Measurements from ENCODE around the gene NOVA2.
A peak's percentile ranks its signal among the peaks of the same experiment; 100 is the strongest.

NOVA2 gene

DNA sequence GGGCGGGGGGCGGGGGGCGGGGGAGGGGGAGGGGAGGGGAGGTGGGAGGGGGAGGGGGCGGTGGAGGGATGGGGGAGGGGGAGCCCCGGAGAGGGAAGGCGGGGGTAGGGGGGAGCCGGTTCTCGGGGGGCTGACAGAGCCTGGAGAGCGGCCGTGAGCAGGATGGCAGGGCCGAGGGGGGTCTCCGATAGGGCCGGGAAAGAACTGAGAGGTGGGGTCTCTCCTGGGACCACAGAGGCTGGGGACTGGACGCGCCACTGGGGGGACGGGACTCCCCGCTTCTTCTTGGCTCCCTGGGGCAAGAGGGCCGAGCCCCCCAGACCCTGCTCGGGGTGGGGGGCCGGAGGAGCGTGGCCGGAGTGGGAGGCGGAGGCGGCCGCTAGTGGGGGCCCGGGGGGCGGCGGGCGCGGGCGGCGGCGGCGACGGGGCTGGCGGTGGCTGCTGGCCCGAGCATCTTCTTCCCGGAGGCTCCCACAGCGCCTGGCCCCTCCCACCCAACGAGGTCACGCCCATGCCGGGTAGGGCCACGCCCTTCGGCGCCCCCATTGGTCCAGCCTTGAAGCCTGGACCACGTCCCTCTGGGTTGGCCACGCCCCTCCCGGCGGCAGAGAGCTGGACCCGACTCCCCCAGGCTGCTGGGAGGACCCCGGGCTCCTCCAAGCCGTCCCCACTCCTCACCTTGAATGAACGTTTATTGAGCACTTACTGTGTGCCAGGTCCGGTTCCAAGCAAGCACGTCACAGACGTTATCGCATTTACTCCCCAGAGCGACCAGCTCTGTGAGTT is at the start of gene NOVA2:
NOVA2 (minus strand) TSS at position 313 of the 786 bp plus-strand sequence. CDS start 514 bp downstream, outside the sequence.
- no peak for DNase-seq (ENCODE audit: low read depth)
- peak within 1 kb of the TSS; percentile 36 for H3K4me3 ChIP-seq (ENCODE audit: low read depth, low read length)

GRCh38 chr19:46023311-46023779 is 49.7 kb upstream of the NOVA2 start:
- no peak overlapping the region for H3K4me3 ChIP-seq (ENCODE audit: low read depth, low read length)
- no peak for DNase-seq (ENCODE audit: low read depth)

GRCh38 chr19:46022431-46023310 is 49.0 kb upstream of the NOVA2 start, which contains the start of gene PGLYRP1:
Gene PGLYRP1 (minus strand): TSS chr19:46023053. CDS start chr19:46023021, 32 bp downstream.
- no peak for DNase-seq (ENCODE audit: low read depth)
- H3K4me3 ChIP-seq (ENCODE audit: low read depth, low read length): no peak within 1 kb of the TSS

GRCh38 chr19:46022061-46022430 is 48.4 kb upstream of the NOVA2 start:
- DNase-seq (ENCODE audit: low read depth): no peak
- H3K4me3 ChIP-seq (ENCODE audit: low read depth, low read length): no peak overlapping the region

DNA sequence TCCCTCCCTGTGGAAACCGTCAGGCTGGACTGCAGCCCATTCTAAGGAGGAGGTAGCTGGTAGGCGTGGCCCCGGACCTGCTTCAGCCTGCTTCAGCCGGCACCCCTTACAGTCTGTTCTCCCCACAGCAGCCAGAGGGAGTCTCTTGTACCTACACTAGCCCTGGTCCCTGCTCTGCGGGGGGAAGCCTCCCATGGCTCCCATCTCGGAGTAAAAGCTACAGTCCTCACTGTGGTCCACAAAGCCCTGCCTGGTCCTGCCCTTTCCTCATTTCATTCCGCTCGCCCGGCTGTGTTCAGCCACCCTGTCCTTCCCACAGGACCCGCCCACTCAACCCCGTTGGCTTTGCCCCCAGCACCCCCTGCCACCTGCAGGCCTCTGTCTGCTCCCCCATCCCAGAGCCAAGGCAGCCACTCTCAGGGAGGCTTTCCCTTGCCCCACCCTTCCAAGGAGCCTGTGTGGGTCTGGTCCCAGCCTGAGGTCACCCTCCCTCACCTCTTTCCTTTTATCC is 47.9 kb upstream of the NOVA2 start:
- no peak overlapping the region for H3K4me3 ChIP-seq (ENCODE audit: low read depth, low read length)
- no peak for DNase-seq (ENCODE audit: low read depth)

DNA sequence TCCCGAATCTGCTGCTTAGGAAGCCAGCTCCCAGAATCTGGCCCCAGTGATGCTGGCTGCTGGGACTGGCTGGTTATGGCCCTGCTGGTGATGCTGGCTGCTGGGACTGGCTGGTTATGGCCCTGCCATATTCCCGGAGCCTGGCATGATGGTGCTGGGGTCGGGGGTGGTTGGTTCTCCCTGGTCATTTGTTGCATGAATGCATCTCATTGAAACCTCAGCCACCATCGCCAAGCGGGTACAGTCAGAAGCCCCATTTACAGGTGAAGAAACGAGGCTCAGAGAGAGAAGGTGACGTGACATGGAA is 47.1 kb upstream of the NOVA2 start:
- no peak overlapping the region for H3K4me3 ChIP-seq (ENCODE audit: low read depth, low read length)
- no peak for DNase-seq (ENCODE audit: low read depth)

- DNase-seq (ENCODE audit: low read depth): no peak
- no peak overlapping the region for H3K4me3 ChIP-seq (ENCODE audit: low read depth, low read length)
These were observed 45.6 kb upstream of the NOVA2 start for GRCh38 chr19:46019270-46019669.

DNA sequence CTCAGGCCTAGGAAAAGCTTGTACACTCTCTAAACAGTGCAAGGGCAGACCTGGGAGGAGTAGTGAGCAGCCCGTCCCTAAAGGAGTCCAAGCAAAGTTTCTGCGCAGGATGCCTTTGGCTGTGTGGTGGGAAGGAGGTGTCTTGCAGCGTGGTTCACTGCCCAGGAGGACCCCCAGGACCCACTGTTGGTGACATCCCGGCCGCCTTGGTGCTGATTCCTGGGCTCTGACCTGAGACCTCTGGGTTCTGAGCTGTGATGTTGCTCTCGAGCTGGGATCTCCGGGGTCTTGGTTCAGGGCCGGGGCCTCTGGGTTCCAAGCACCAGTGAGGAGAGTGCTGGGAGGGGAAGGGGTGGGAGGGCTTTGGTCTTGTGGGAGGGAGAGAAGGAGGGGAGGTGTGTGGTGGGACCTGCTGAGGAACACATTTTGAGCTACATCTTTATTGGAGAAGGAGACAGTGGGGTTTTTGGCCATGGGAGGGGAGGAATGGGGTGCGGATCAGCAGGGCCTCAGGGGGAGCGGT is 45.1 kb upstream of the NOVA2 start:
- DNase-seq (ENCODE audit: low read depth): no peak
- no peak overlapping the region for H3K4me3 ChIP-seq (ENCODE audit: low read depth, low read length)

DNA sequence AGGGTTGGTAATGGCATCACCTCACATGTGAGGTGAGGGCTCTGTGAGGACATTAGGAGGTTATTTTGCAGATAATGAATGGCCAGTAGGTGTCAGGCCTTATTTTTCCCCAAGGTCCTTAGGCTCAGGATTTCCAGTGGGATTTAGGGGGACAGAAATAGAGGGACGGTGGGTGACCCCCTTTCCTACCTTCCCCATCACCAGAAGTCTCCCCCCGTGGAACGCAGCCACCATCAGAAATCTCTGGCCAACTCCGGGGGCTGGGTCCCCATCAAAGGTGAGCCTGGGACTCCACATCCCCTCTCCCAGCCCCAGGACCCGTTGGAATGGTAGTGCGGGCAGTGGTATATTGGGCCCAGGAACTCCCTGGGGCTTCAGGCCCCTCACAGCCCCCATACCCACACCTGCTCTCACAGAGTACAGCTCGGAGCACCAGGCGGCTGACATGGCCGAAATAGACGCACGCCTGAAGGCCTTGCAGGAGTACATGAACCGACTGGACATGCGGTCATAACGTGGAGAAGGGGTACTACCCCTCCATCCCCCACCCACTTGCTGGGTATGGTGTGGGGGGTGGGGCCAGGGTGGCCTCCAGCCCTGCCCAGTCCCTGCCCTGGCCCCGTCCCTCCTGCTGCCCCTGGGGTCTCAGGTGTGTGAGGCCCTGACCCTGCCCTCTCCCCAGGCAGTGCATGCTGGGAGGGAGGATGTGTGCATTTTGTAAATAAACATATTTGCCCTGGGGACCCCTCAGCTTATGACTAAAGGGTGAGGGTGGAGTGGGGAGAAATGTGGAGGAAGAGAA is 44.4 kb upstream of the NOVA2 start:
- H3K4me3 ChIP-seq (ENCODE audit: low read depth, low read length): no peak overlapping the region
- no peak for DNase-seq (ENCODE audit: low read depth)

DNA sequence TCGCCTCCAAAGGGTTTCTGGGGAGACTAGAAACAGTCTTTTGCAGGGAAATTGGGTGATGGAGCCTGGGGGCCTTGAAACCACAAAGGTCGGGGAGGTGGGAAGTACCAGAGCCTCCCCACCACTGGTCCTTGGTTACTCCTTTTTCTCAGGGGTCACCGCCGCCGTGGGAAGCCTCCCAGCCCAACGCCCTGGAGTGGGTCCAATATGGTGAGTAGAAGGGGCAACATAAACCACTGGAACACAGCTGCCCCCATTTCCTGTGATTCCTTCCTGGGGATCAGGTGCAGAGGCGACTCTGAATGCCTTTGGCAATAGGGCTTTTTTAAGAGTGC is 43.4 kb upstream of the NOVA2 start:
- DNase-seq (ENCODE audit: low read depth): no peak
- no peak overlapping the region for H3K4me3 ChIP-seq (ENCODE audit: low read depth, low read length)

- no peak for DNase-seq (ENCODE audit: low read depth)
These were observed 42.9 kb upstream of the NOVA2 start for GRCh38 chr19:46016426-46017094.

DNA sequence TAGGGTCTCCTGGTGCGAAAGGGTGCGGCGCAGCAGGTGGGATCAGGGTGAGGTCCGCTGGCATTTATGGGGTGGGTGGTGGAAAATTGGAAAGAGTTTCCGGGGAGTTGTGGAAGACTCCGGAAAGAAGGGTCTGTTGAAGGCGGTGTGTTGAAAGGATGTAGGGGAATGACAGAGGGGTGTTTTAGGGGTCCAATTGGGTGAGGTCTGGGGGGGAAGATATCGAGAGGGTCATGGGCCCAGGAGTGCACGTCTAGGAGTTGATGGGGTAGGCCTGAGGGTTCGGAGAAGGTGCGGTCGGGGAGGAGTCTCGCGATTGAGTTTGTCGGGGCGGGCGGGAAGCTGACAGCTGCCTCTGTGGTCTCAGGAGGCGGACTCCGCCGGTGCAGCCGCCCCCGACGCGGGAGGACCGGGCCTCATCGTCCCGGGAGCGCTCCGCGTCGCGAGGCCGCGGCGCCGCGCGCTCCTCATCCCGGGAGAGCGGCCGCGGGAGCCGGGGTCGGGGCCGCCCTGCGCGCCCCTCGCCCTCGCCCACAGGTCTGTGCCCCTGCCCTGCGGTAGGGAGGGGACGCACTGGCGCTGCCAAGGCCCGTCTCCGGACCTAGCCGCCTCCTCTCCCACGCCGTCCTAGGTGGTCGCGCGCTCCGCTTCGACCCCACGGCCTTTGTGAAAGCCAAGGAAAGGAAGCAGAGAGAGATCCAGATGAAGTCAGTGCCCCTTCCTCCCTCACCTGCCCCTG is 42.2 kb upstream of the NOVA2 start:
- peak overlapping the region; percentile 47 for H3K4me3 ChIP-seq (ENCODE audit: low read depth, low read length)
- DNase-seq (ENCODE audit: low read depth): no peak

More at GRCh38 chr19:46016426-46017094, 42.9 kb upstream of the NOVA2 start:
- H3K4me3 ChIP-seq (ENCODE audit: low read depth, low read length): peak overlapping the region; percentile 47

DNA sequence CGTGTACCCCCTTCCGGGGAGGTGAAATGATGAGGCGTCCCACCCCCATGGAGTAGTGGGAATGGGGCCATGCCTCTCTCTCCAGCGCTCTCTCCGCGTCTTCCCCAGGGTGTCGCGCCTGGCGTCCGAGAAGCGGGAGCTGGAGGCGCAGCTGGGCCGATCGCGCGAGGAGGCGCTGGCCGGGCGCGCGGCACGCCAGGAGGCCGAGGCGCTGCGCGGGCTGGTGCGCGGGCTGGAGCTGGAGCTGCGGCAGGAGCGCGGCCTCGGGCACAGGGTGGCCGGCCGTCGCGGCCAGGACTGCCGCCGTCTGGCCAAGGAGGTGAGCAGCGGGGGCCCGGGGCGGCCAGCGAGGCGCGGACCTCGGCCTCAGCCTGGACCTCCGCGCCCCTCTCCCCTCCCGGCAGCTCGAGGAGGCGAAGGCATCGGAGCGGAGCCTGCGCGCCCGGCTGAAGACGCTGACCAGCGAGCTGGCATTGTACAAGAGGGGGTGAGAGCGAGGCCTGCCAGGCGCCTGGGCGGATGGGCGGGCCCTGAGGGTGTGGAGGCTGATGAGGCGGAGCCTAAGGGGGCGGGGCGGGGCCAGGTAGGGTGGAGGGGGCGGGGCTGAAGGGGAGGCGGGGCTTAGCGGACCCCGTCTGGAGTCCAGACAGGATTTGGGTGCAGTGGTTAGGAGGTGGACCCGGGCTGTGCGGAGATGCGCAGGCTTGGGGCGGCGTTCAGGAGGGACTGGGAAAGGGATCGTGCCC is 41.4 kb upstream of the NOVA2 start:
- no peak for DNase-seq (ENCODE audit: low read depth)
- peak overlapping the region; percentile 18 for H3K4me3 ChIP-seq (ENCODE audit: low read depth, low read length)

DNA sequence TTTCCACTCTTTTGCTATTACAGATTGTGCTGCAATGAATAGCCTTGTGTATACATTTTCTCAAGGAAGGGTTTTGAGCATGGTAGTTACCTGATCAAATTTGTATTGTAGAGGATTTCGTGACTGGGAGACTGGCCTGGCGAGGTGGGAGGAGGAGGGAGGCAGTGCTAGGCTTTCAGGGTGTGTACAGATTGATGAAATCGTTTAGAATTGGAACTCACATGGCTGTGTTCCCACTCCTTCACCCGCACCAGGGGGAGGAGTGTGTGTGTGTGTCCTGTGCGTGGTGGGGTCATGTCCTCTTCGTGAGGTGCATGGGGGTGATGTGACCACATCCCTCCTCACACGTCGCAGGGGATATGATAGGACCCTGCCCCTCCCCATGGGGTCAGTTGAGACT is 40.9 kb upstream of the NOVA2 start:
- peak overlapping the region; percentile 18 for H3K4me3 ChIP-seq (ENCODE audit: low read depth, low read length)
- DNase-seq (ENCODE audit: low read depth): no peak

DNA sequence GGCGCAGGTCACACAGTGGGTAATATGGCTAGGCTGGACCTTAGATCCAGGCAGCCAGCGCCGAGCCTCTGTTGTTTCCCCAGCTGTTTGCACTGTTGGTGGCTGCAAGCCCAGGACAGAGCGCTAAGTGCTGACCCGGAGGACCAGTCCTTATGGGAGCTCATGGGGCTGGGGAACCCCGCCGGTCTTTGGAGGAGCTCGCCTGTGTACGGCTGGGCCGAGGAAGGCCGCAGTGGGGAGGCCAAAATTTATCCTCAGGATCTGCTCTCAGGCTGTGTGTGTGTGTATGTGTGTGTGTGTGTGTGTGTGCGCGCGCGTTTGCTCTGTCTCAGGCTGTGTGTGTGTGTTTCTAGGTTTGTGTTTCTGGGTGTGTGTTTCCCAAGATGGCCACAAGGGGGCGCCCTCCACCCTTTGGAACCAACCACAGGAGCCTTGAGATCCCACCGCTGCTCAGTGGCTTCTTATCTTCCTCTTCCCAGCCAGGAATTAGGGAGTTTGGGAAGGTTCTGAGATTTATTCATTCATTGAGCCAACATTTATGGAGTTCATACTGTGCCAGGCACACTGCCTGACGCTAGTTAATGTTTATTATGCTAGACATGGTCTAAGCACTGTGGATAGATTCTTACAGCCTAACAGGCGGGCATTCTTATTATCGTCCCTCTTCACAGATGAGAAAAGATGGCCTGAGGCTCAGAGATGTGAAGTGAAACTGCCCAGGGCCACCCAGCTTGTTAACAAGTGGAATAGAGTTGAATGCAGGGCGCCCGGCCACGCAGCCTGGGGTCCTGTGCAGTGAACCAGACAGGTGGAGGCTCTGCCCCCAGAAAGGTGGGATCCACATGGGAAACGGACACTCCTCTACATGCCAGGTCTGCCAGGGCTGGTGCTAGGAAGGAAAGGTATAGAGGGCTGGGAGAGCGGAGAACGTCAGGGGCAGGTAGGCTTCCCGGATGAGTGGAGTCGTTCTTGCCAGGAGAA is 36.2 kb upstream of the NOVA2 start:
- DNase-seq (ENCODE audit: low read depth): no peak
- H3K4me3 ChIP-seq (ENCODE audit: low read depth, low read length): no peak overlapping the region

GRCh38 chr19:46006411-46006810 is 32.7 kb upstream of the NOVA2 start:
- H3K4me3 ChIP-seq (ENCODE audit: low read depth, low read length): no peak overlapping the region
- no peak for DNase-seq (ENCODE audit: low read depth)
